LNCAP (cell line): ENCODE data around the gene NDUFS6.

ENCODE experiments used
- TF ChIP-seq, protein P1 (sequence below): fragments of 450-650 bp; IDR thresholded peaks from 2 replicates; pipeline ENCODE4 v1.5.1; 2017; ENCODE audit warnings: mild to moderate bottlenecking

NDUFS6 gene

DNA sequence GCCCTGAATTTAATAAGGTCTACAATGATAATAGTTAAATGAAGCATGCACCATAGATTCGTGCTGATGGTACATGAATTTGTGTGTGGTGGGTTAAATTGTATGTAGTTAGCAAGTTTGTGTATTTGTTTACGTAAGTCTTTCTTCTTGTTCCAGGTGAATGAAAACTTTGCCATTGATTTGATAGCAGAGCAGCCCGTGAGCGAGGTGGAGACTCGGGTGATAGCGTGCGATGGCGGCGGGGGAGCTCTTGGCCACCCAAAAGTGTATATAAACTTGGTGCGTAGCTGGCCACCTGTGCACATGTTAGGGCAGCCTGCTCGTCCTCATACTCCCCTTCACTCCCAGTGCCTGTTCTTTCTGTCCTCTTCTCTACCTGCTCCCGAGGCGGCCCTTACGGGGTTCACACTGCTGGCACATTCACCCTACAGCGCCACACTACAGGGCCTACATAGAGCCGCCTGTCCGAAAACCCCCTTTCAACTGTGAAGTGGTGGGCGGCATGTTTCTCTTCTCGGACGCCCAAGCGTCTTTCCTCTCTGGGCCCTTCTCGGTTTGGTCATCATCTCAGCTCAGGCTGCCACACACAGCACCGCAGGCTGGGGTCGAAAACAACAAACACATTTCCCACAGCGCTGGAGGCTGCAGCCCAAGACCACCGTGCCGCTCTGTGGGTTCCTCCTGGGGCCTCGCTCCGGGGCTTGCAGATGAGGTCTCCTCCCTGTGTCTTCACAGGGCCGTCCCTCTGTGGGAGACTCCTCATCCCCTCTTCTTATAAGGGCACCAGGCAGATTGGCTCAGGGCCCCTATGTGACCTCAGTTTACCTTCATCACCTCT, 13.2 kb downstream of the NDUFS6 start:
- TF ChIP-seq, protein P1, sequence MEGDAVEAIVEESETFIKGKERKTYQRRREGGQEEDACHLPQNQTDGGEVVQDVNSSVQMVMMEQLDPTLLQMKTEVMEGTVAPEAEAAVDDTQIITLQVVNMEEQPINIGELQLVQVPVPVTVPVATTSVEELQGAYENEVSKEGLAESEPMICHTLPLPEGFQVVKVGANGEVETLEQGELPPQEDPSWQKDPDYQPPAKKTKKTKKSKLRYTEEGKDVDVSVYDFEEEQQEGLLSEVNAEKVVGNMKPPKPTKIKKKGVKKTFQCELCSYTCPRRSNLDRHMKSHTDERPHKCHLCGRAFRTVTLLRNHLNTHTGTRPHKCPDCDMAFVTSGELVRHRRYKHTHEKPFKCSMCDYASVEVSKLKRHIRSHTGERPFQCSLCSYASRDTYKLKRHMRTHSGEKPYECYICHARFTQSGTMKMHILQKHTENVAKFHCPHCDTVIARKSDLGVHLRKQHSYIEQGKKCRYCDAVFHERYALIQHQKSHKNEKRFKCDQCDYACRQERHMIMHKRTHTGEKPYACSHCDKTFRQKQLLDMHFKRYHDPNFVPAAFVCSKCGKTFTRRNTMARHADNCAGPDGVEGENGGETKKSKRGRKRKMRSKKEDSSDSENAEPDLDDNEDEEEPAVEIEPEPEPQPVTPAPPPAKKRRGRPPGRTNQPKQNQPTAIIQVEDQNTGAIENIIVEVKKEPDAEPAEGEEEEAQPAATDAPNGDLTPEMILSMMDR: no peak

DNA sequence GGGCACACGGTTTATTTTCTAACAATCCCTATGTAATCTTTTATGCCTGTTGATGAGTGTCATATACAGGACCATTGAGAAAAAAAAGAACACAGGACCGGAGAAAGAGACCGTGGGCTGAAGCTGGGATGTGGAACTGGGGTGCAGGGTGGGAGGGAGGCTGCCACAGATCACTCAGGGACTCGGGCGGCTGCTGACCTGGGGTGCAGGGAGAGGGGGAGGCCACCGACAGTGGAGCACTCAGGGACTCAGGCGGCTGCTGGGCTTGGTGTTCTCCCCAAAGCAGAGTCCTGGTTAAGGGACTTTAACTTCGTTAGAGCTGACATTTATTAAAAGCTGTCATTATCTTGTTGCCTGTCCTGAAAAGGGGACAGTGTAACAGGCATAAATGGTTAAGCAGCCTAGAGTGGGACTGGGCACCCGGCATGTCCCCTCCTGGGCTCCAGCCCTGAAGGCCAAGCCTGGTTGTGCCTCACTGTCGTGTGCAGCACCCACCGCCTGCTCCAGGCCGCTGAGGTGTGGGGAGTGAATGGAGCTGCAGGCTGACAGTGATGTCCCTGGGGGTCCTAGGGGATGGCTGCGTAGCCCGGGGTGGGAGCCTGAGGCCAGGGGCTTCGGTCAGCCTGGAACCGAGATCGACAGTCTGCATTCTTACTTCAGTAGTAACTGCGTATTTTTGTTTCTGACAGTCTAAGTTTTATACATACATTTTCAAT, 14.0 kb downstream of the NDUFS6 start:
- TF ChIP-seq, protein P1: no peak

DNA sequence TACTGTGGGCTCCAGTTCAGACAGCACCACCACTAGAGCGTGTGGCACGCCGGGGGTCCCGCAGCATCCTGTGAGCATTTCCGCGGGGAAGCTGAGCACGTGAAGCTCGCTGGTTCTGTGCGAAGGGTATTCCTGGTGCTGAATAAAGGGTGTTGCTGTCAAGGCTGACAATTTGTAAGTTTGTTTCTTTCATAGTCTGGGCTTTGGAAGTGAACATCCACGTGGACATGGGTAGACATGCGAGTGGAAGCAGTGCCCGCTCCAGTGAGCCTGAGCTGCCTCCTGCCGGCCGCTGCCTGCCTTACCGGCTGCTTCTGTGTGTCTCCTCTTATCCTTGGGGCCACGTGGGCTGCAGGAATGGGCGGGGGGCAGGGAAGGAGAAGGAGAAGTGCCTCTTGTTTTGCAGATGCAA, 14.7 kb downstream of the NDUFS6 start:
- TF ChIP-seq, protein P1: no peak

DNA sequence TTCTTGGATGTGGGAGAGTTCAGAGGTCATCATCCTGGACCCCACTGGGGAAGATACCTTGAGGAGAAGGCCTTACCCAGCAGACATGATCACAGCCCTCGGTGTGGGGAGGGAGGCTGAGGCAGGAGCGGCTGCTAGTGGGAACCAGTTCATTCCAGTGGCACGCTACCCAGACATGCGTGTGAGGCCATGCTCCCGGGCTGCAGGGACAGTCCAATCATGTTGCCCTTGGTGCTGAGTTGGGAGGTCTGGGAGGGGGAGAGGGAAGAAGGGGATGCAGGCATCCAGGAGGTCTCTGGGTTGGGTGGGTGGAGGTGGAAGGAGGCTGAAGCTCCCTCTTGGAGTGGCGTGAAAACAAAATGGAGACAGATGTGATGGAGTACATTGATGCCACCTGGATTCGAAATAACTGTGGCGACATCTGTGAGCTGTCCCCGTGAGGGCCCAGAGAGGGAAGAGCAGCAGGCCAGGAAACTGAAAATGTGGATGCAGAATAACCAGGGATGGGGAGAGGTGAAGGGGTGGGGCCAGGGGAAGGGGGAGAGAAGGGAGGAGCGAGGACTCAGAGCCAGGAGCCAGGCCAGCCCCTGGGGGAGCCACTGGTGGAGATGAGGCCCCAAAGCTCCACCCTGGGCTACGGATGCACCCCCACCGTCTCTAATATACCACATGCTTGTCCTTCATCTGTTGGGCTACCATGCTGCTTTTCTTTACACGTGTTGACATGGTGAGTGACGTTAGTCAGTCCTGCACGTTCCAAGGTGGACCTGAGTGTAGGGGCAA, 16.2 kb downstream of the NDUFS6 start:
- TF ChIP-seq, protein P1: no peak

DNA sequence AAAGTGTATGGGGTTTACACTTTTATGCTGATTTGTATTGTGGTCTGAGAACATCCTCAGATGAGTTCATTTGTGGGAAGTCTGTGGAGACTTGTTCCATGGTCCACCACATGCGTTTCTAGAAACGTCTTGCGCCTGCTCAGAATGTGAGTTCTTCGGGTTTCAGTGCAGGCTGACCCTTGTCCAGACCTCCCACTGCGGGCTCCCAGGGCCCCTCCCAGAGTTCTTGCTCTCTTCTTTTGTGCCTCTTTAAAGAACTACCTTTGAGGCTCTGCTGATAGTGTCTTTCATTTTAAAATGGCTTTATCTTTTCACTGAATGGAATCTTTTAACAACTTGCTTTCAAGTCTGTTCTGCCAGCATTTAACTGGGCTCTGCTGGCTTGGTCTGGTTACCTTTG, 17.6 kb downstream of the NDUFS6 start:
- TF ChIP-seq, protein P1: no peak

DNA sequence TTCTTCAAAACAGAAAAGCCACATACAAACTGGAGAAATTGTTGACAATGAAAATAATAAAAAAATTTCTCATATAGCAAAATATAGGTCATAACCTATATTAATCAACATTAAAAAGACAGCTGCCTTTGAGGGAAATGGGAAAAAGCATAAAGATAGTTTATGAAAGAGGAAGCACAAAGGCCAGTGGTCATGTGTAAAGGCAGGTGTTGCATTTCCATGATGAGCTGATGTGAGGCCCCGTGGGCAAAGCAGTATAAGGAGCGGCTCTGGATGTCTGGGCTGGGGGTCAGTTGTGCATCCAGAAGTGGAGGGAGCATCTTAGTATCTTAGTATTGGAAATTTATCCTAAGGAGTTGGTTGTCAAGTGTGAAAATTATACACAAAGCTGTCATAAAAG, 18.3 kb downstream of the NDUFS6 start:
- TF ChIP-seq, protein P1: no peak

DNA sequence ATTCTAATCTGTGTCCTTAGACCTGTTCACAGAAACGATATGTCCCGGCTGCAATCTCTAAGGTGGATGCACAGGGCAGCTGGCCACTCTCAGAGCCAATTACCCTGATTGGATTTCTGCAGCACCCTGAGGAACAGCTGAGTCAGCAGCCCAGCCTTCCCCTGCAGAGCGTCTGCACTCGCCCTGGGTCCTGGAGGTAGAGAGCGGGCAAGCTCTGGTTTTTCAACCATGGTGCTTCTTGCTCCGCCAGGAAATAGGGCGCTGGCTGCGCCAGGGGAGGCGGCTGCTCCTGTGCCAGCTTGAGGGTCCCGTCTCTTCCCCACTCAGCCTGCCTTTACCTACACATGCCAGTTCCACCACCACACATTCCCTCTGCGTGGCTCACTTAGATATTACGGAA, 19.2 kb downstream of the NDUFS6 start:
- TF ChIP-seq, protein P1: no peak
